ENCODE data around the gene SHOX.
"Not testable (repeated sequence)": the region's sequence is repeated elsewhere in the genome, so short reads cannot be mapped to it uniquely, and the experiment has no call there.

DNA sequence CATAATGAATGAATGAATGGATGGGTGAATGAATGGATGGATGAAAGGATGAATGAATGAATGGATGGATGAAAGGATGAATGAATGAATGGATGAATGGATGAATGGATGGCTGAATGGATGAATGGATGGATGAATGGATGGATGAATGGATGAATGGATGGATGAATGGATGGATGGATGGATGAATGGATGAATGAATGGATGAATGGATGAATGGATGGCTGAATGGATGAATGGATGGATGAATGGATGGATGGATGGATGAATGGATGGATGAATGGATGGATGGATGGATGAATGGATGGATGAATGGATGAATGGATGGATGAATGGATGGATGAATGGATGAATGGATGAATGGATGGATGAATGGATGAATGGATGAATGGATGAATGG, 12.3 kb upstream of the SHOX start:
- TF ChIP-seq, protein P1, sequence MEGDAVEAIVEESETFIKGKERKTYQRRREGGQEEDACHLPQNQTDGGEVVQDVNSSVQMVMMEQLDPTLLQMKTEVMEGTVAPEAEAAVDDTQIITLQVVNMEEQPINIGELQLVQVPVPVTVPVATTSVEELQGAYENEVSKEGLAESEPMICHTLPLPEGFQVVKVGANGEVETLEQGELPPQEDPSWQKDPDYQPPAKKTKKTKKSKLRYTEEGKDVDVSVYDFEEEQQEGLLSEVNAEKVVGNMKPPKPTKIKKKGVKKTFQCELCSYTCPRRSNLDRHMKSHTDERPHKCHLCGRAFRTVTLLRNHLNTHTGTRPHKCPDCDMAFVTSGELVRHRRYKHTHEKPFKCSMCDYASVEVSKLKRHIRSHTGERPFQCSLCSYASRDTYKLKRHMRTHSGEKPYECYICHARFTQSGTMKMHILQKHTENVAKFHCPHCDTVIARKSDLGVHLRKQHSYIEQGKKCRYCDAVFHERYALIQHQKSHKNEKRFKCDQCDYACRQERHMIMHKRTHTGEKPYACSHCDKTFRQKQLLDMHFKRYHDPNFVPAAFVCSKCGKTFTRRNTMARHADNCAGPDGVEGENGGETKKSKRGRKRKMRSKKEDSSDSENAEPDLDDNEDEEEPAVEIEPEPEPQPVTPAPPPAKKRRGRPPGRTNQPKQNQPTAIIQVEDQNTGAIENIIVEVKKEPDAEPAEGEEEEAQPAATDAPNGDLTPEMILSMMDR (IDR thresholded peaks at IDR 0.05): not testable (repeated sequence)
- TF ChIP-seq POLR2AphosphoS5 (IDR thresholded peaks at IDR 0.05): not testable (repeated sequence)

All from breast epithelium (tissue), 3 donors.